Measurements from ENCODE around the gene LAMTOR5. TPM values are rescaled to one million over a fixed set of nuclear protein-coding genes. Genes with fewer than 3 reads are reported as not detected.

LAMTOR5 gene
- total RNA-seq, 1 donor = 38.4 TPM

DNA sequence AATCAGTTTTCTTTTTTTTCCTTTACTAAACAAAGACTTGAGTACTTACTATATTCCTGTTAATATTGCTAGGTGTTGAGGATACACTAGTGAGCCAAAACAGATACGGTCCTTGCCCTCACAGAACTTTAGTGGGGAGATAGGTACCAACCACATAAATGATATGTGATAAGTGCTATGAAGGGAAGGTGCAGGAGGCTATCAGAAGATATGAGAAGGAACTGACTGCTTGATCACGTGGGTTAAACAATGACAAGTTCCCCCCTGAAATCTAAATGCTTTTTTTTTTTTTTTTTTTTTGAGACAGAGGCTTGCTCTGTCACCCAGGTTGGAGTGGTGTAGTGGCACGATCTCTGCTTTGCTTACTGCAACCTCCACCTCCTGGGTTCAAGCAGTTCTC, 43.3 kb downstream of the LAMTOR5 start:
- DNase-seq (ENCODE audit: insufficient read length, low spot score, missing footprints) = no peak
- Histone ChIP-seq H3K4me1 (ENCODE audit: insufficient read depth, low read length) (no peaks in the 10 kb centered on the region), H3K4me2 (ENCODE audit: insufficient read depth, low read length) (no peak overlapping the region), H2AFZ (ENCODE audit: low read length) (no peak overlapping the region), H4K20me1 (ENCODE audit: insufficient read depth, low read length) (no peaks in the 10 kb centered on the region), H3K27ac (ENCODE audit: low read depth, low read length) (no peak overlapping the region), H3K36me3 (ENCODE audit: insufficient read depth, low read length) (peaks cover 13% of the 10 kb centered on the region), H3K27me3 (ENCODE audit: insufficient read depth, low read length) (no peaks in the 10 kb centered on the region), H3K4me3 (ENCODE audit: insufficient read depth, low read length) (no peak overlapping the region), H3K79me2 (ENCODE audit: insufficient read depth, low read length) (peaks cover 27% of the 10 kb centered on the region), H3K9me3 (ENCODE audit: low read depth, low read length) (no peaks in the 10 kb centered on the region)
- TF ChIP-seq, protein P1, sequence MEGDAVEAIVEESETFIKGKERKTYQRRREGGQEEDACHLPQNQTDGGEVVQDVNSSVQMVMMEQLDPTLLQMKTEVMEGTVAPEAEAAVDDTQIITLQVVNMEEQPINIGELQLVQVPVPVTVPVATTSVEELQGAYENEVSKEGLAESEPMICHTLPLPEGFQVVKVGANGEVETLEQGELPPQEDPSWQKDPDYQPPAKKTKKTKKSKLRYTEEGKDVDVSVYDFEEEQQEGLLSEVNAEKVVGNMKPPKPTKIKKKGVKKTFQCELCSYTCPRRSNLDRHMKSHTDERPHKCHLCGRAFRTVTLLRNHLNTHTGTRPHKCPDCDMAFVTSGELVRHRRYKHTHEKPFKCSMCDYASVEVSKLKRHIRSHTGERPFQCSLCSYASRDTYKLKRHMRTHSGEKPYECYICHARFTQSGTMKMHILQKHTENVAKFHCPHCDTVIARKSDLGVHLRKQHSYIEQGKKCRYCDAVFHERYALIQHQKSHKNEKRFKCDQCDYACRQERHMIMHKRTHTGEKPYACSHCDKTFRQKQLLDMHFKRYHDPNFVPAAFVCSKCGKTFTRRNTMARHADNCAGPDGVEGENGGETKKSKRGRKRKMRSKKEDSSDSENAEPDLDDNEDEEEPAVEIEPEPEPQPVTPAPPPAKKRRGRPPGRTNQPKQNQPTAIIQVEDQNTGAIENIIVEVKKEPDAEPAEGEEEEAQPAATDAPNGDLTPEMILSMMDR (IDR thresholded peaks at IDR 0.05; ENCODE audit: extremely low read depth, low read depth, low read length) = no peak

DNA sequence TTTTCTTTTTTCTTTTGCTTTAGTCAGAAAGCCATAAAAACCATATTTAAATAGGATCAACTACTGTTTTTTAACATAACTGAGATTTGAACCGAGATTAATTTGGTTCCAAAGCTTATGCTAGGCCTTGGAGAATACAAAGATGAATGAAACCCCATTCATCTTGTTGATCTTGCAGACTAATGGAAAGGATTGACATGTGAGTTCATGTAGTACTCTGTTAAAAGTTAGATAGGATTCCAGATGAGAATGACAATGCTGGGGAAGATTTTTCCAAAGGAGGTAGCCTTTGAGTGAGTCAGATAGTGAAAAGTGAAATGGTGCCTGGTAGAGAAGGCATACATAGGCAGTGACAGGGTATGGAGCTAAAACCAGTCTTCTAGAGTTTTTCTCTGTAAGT, 45.6 kb downstream of the LAMTOR5 start:
- Histone ChIP-seq H3K27me3 (ENCODE audit: insufficient read depth, low read length) (no peaks in the 10 kb centered on the region), H3K4me1 (ENCODE audit: insufficient read depth, low read length) (no peaks in the 10 kb centered on the region), H3K36me3 (ENCODE audit: insufficient read depth, low read length) (peaks cover 8% of the 10 kb centered on the region), H3K9me3 (ENCODE audit: low read depth, low read length) (no peaks in the 10 kb centered on the region), H3K4me3 (ENCODE audit: insufficient read depth, low read length) (no peak overlapping the region), H4K20me1 (ENCODE audit: insufficient read depth, low read length) (no peaks in the 10 kb centered on the region), H3K27ac (ENCODE audit: low read depth, low read length) (no peak overlapping the region), H3K79me2 (ENCODE audit: insufficient read depth, low read length) (peaks cover 36% of the 10 kb centered on the region), H2AFZ (ENCODE audit: low read length) (no peak overlapping the region), H3K4me2 (ENCODE audit: insufficient read depth, low read length) (no peak overlapping the region)
- TF ChIP-seq, protein P1 (IDR thresholded peaks at IDR 0.05; ENCODE audit: extremely low read depth, low read depth, low read length) = no peak
- no peak for DNase-seq (ENCODE audit: insufficient read length, low spot score, missing footprints)

DNA sequence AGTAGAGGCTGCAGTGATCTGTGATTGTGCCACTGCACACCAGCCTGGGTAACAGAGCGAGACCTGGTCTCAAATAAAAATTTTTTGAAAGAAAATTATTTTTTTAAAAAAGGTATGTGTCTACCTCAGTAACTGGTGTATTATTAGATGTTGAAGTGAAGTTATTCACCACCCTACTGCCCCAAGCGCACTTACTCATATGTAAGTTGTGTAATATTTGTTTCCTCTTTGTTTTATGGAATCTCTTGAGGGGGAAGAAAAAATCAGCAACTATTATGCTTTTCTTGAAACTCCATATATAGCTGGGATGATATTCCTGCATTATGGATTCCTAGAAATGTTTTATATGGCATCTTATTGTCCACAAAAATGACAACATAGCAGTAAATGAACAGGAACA, 47.1 kb downstream of the LAMTOR5 start:
- peaks cover 14% of the 10 kb centered on the region for H3K36me3 ChIP-seq (ENCODE audit: insufficient read depth, low read length)
- peaks cover 44% of the 10 kb centered on the region for H3K79me2 ChIP-seq (ENCODE audit: insufficient read depth, low read length)
- TF ChIP-seq, protein P1 (IDR thresholded peaks at IDR 0.05; ENCODE audit: extremely low read depth, low read depth, low read length) = no peak

DNA sequence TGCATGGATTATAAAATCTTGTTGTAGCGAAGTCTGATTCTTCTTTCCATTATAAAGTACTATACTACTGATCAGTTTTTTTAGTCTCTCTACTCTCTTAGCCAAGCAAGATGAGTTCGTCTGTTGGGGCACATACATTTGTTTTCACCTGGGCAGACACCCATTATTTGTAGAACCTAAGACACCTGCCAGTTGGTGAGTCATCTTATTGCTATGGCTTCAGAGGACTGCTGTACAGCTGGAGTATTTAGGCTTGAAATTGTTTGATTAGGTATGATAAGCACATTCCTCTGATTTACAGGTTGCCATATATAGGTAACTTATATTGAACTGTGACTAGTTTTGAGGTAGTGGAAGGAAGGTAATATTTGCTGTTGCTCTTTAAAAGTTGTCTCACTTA, 51.1 kb downstream of the LAMTOR5 start:
- no peak for DNase-seq (ENCODE audit: insufficient read length, low spot score, missing footprints)
- H3K4me1 ChIP-seq (ENCODE audit: insufficient read depth, low read length) = no peaks in the 10 kb centered on the region
- TF ChIP-seq, protein P1 (IDR thresholded peaks at IDR 0.05; ENCODE audit: extremely low read depth, low read depth, low read length) = no peak
- H3K4me2 ChIP-seq (ENCODE audit: insufficient read depth, low read length) = no peak overlapping the region
- H2AFZ ChIP-seq (ENCODE audit: low read length) = no peak overlapping the region
- H3K4me3 ChIP-seq (ENCODE audit: insufficient read depth, low read length) = no peak overlapping the region
- peak overlapping the region; percentile 2 for H3K27ac ChIP-seq (ENCODE audit: low read depth, low read length)
- H3K27me3 ChIP-seq (ENCODE audit: insufficient read depth, low read length) = no peaks in the 10 kb centered on the region
- peaks cover 10% of the 10 kb centered on the region for H3K36me3 ChIP-seq (ENCODE audit: insufficient read depth, low read length)
- no peaks in the 10 kb centered on the region for H3K9me3 ChIP-seq (ENCODE audit: low read depth, low read length)
- peaks cover 60% of the 10 kb centered on the region for H3K79me2 ChIP-seq (ENCODE audit: insufficient read depth, low read length)
- no peaks in the 10 kb centered on the region for H4K20me1 ChIP-seq (ENCODE audit: insufficient read depth, low read length)

More for the DNA sequence above, 47.1 kb downstream of the LAMTOR5 start:
- H3K27ac ChIP-seq (ENCODE audit: low read depth, low read length) = no peak overlapping the region
- H3K4me3 ChIP-seq (ENCODE audit: insufficient read depth, low read length) = no peak overlapping the region
- no peaks in the 10 kb centered on the region for H4K20me1 ChIP-seq (ENCODE audit: insufficient read depth, low read length)
- H3K27me3 ChIP-seq (ENCODE audit: insufficient read depth, low read length) = no peaks in the 10 kb centered on the region
- no peaks in the 10 kb centered on the region for H3K9me3 ChIP-seq (ENCODE audit: low read depth, low read length)
- no peak overlapping the region for H3K4me2 ChIP-seq (ENCODE audit: insufficient read depth, low read length)
- H2AFZ ChIP-seq (ENCODE audit: low read length) = no peak overlapping the region
- no peak for DNase-seq (ENCODE audit: insufficient read length, low spot score, missing footprints)
- H3K4me1 ChIP-seq (ENCODE audit: insufficient read depth, low read length) = no peaks in the 10 kb centered on the region

Data from osteoblast (primary cell).